Endothelial cell (in vitro differentiated cells): ENCODE results near the gene SPTBN2. TPM values are rescaled to one million over a fixed set of nuclear protein-coding genes. Genes with fewer than 3 reads are reported as not detected.

ENCODE experiments used
- DNase-seq: peaks from one replicate; pipeline ENCODE4 v3.0.0; 2021; ENCODE audit warnings: low spot score
- H3K27ac Mint-ChIP-seq: one replicate; pipeline ENCODE4 v1.8.0; 2021; ENCODE audit warnings: mixed read lengths, inconsistent platforms; ENCODE audit not compliant: unreplicated experiment
- H3K27me3 Mint-ChIP-seq: one replicate; pipeline ENCODE4 v1.8.0; 2021; ENCODE audit warnings: mild to moderate bottlenecking, moderate library complexity, mixed read lengths, inconsistent platforms; ENCODE audit not compliant: unreplicated experiment
- H3K36me3 Mint-ChIP-seq: one replicate; pipeline ENCODE4 v1.8.0; 2021; ENCODE audit warnings: mild to moderate bottlenecking, low read depth, mixed read lengths, inconsistent platforms; ENCODE audit not compliant: unreplicated experiment
- H3K4me1 Mint-ChIP-seq: one replicate; pipeline ENCODE4 v1.8.0; 2021; ENCODE audit warnings: mild to moderate bottlenecking, mixed read lengths, inconsistent platforms; ENCODE audit not compliant: unreplicated experiment
- H3K4me3 Mint-ChIP-seq: one replicate; pipeline ENCODE4 v1.8.0; 2021; ENCODE audit warnings: mild to moderate bottlenecking, mixed read lengths, inconsistent platforms; ENCODE audit not compliant: unreplicated experiment
- H3K9me3 Mint-ChIP-seq: one replicate; pipeline ENCODE4 v1.8.0; 2021; ENCODE audit warnings: mixed read lengths, inconsistent platforms; ENCODE audit not compliant: unreplicated experiment
- CTCF ChIP-seq: fragments of 200-600 bp; sonication (generic); IDR thresholded peaks from one replicate; pipeline ENCODE4 v1.5.0; 2021; ENCODE audit warnings: antibody characterized with exemption; ENCODE audit not compliant: unreplicated experiment
- total RNA-seq: library from RNA; stranded (reverse); fragmentation: NEBNext Ultra II Directional; extraction: Animal tissue kit (Norgen Biotek cat#: 25700); gene quantifications from one replicate; pipeline ENCODE4 v1.2.1, GENCODE V29; 2021; ENCODE audit not compliant: unreplicated experiment

The SPTBN2 gene
- total RNA-seq, 1 donor from 2014 or later, result 17.1 TPM

- Mint-ChIP-seq H3K27ac (peak overlapping the region; percentile 91), H3K9me3 (no peaks in the 10 kb centered on the region), H3K4me3 (peak overlapping the region; percentile 90), H3K36me3 (peaks cover 6% of the 10 kb centered on the region), H3K27me3 (peaks cover 6% of the 10 kb centered on the region), H3K4me1 (peaks cover 28% of the 10 kb centered on the region)
- DNase-seq, result no peak
- no peak for TF ChIP-seq CTCF
Observed at GRCh38 chr11:66676931-66677598, 52.0 kb downstream of the SPTBN2 start.

DNA sequence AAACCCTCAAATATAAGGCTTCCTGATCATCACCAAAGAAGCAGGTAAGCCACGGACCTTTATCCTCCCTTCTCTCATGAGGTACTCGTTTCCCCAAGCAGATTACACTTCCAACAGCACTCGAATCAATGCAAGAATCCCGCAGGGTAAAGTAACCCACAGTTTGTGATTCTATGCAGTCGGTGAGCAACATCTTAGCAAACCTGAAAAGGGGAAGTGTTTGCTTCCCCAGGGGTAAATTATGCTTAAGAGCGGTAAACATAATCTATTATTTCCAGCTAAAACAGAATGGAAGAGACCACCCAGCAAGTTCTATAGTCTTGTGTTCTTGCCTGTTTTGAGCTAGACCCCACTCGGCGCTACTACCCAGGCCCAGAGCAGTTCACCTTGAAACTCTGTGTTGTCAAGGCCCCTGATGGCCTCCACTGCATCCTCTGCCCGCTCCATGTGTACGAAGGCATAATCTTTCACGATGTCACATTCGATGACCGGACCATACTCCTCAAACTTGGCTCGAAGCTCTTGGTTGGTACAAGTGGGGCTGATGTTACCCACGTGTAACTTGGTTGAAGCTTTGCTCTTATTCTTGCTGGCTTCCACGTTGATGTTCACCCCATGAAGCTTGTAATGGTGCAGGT, 52.6 kb downstream of the SPTBN2 start:
- peak overlapping the region; percentile 7 for H3K27ac Mint-ChIP-seq
- peak overlapping the region; percentile 90 for H3K4me3 Mint-ChIP-seq
- TF ChIP-seq CTCF, result no peak
- H3K4me1 Mint-ChIP-seq, result peaks cover 28% of the 10 kb centered on the region
- DNase-seq, result no peak
- H3K36me3 Mint-ChIP-seq, result peaks cover 6% of the 10 kb centered on the region
- peaks cover 6% of the 10 kb centered on the region for H3K27me3 Mint-ChIP-seq
- no peaks in the 10 kb centered on the region for H3K9me3 Mint-ChIP-seq

DNA sequence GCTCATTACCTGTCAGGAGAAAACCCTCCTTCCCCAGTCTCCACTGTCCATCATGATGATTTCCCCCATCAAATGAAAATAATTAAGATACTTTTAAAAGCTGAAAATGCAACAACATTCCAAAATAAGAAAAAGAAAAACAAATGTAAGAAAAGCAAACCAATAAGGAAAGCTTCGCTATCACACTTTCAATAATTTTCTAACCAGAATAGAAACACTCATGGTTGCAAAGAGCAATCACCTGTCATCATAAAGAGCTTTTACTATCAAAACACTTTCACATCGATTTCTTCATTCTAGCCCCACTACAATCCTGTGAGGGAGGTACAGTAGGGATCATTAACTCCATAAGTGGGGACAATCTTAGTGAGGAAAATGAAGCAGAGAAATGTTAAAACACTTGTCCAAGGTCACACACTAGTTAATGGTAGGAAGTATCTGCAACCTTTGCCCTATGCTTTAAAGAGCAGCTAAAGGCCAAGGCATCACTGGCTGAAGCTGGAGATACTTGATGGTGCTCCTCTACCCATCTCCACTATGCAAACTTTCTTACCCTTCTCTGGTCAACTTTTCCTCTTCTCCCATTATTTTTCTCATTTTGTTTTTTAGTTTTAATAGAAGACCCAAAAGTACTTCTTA, 53.9 kb downstream of the SPTBN2 start:
- H3K9me3 Mint-ChIP-seq, result no peaks in the 10 kb centered on the region
- H3K4me1 Mint-ChIP-seq, result peaks cover 37% of the 10 kb centered on the region
- no peak for TF ChIP-seq CTCF
- DNase-seq, result no peak
- H3K27me3 Mint-ChIP-seq, result peaks cover 6% of the 10 kb centered on the region
- H3K36me3 Mint-ChIP-seq, result peaks cover 6% of the 10 kb centered on the region
- H3K27ac Mint-ChIP-seq, result no peak overlapping the region
- H3K4me3 Mint-ChIP-seq, result no peak overlapping the region

GRCh38 chr11:66670816-66671215, 58.2 kb downstream of the SPTBN2 start:
- H3K9me3 Mint-ChIP-seq, result no peaks in the 10 kb centered on the region
- peaks cover 4% of the 10 kb centered on the region for H3K36me3 Mint-ChIP-seq
- H3K27ac Mint-ChIP-seq, result peak overlapping the region; percentile 57
- no peak overlapping the region for H3K4me3 Mint-ChIP-seq
- H3K27me3 Mint-ChIP-seq, result no peaks in the 10 kb centered on the region
- H3K4me1 Mint-ChIP-seq, result peaks cover 28% of the 10 kb centered on the region
- no peak for TF ChIP-seq CTCF
- DNase-seq, result no peak

DNA sequence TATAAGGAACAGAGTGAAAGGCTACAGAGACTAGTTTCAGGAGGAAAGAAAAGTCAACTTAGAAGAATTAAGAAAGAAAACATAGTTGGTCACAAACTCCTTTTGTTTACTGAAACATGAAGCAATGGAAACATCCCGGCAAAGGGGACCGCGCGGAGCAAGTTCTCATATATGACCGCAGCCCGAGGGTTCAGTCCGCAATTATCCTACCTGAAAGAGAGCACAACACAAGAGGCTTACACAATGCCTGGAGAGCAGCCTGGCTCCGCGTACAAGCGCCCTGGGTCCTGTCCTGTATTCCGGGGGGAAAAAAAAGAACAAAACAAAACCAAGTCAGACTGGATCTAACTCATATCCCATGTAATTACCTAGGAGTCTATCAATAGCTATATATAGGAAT, 63.6 kb downstream of the SPTBN2 start:
- DNase-seq, result no peak
- peaks cover 14% of the 10 kb centered on the region for H3K36me3 Mint-ChIP-seq
- peaks cover 8% of the 10 kb centered on the region for H3K4me1 Mint-ChIP-seq
- H3K27ac Mint-ChIP-seq, result no peak overlapping the region
- TF ChIP-seq CTCF, result no peak
- peaks cover 5% of the 10 kb centered on the region for H3K27me3 Mint-ChIP-seq
- no peaks in the 10 kb centered on the region for H3K9me3 Mint-ChIP-seq
- no peak overlapping the region for H3K4me3 Mint-ChIP-seq
